ENCODE data around the gene CALML3. TPM values are rescaled to one million over a fixed set of nuclear protein-coding genes. Genes with fewer than 3 reads are reported as not detected.

CALML3 gene
- total RNA-seq, 1 experiment from 2014 or later: not detected

DNA sequence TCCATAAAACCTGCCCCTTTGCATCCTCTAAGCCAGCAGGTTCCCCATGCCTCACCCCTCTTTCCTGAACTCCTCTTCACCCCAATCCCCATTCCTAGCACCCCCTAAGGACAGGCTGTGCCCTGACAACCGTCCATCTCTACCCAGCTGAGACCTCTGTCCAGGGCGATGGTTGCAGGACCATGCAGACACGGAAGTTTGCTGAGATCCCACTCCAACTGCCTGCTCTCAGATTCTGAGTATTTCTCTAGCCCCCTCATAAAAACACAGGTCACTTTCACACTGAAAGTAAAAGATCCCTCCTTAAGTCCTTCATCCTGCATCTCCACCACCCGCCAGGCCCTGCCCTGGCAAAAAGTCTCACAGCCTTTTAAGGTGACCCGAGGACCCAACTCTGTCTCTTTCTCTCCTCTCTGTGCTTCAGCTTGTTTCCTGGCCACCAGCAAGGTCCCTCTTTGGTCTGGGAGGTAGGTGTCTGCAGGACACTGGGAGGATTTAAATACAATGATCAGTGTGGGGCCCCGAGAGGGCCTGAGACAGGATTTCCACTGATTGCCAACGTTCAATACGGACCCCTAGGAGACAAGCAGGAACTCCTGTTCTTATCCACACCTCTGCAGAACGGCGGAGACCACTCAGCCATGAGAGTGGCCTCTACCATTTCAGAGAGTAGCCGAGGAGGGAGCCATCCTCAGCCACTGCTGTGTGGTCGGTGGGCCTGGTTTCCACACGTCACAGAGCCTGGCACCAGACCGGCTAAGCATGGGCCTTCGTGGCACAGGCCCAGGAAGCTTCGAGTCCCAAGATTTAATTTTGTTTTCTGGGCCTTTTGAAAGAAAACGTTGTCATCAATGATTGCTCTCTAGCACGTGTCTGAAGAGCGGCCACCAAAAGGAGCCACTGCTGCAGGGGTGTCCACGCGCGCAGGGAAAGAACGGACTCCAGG lies 27.9 kb downstream of the CALML3 start:
- Histone ChIP-seq H4K20me1 (ENCODE audit: control insufficient read depth, insufficient read depth, insufficient read length) (no peaks in the 10 kb centered on the region), H2AK5ac (ENCODE audit: insufficient read length, low read length) (no peak overlapping the region), H2BK5ac (ENCODE audit: insufficient read length, low read length) (no peak overlapping the region), H2BK120ac (ENCODE audit: low read depth, low read length, poor library complexity, severe bottlenecking) (no peak overlapping the region), H2AFZ (ENCODE audit: low read length) (no peak overlapping the region), H3K18ac (ENCODE audit: insufficient read length, low read depth, low read length) (no peak overlapping the region), H3K4ac (ENCODE audit: low read depth, low read length) (no peak overlapping the region), H3K56ac (ENCODE audit: insufficient read length, low read depth, low read length) (no peak overlapping the region), H3K4me2 (ENCODE audit: insufficient read depth, insufficient read length, low read length) (no peak overlapping the region), H3K9ac (ENCODE audit: extremely low read depth, insufficient read length, low read length) (no peak overlapping the region), H3K79me2 (ENCODE audit: insufficient read depth, low read length) (no peaks in the 10 kb centered on the region), H3K27ac (ENCODE audit: insufficient read length, low read depth, low read length) (no peak overlapping the region), H4K8ac (replicated peaks; ENCODE audit: insufficient read length, low read depth, low read length) (no peak overlapping the region), H3K23me2 (ENCODE audit: insufficient read length, low read depth, low read length, poor library complexity, severe bottlenecking) (no peaks in the 10 kb centered on the region), H2BK12ac (ENCODE audit: insufficient read length, low read depth, low read length) (no peak overlapping the region), H3K27me3 (ENCODE audit: insufficient read depth, low read length) (no peaks in the 10 kb centered on the region), H3K4me1 (ENCODE audit: insufficient read depth, low read length) (no peaks in the 10 kb centered on the region), H4K5ac (ENCODE audit: insufficient read length, low read depth, low read length) (no peak overlapping the region), H4K91ac (ENCODE audit: insufficient read length, low read depth, low read length) (no peak overlapping the region), H2BK15ac (ENCODE audit: low read depth, low read length) (no peak overlapping the region), H3T11ph (ENCODE audit: low read length) (no peak overlapping the region), H3K23ac (ENCODE audit: insufficient read length, low read depth, low read length) (no peak overlapping the region), H3K9me3 (ENCODE audit: control insufficient read depth, low read depth, low read length) (no peaks in the 10 kb centered on the region), H2BK20ac (ENCODE audit: low read depth, low read length, poor library complexity, severe bottlenecking) (no peak overlapping the region), H3K79me1 (ENCODE audit: insufficient read depth, low read depth, low read length, poor library complexity, severe bottlenecking) (no peaks in the 10 kb centered on the region), H3K14ac (ENCODE audit: insufficient read depth, low read length) (no peak overlapping the region)
- no peak for DNase-seq
- no peaks in the 10 kb centered on the region for H3K36me3 Mint-ChIP-seq (ENCODE audit: insufficient read depth in 1 of 3, low read depth in 3 of 3)
- H3K4me3 Mint-ChIP-seq: no peak overlapping the region
- peaks cover 0 to under 1% of the 10 kb centered on the region in 2 experiments; a peak in 1 of 4 replicates for H3K4me1 Mint-ChIP-seq
- peaks cover 2% of the 10 kb centered on the region; the same call in 1 of the 2 replicates for H3K27me3 Mint-ChIP-seq (ENCODE audit: low read depth)
- H3K9me3 Mint-ChIP-seq: no peaks in the 10 kb centered on the region; a peak in 1 of 5 replicates
- TF ChIP-seq, protein P1, sequence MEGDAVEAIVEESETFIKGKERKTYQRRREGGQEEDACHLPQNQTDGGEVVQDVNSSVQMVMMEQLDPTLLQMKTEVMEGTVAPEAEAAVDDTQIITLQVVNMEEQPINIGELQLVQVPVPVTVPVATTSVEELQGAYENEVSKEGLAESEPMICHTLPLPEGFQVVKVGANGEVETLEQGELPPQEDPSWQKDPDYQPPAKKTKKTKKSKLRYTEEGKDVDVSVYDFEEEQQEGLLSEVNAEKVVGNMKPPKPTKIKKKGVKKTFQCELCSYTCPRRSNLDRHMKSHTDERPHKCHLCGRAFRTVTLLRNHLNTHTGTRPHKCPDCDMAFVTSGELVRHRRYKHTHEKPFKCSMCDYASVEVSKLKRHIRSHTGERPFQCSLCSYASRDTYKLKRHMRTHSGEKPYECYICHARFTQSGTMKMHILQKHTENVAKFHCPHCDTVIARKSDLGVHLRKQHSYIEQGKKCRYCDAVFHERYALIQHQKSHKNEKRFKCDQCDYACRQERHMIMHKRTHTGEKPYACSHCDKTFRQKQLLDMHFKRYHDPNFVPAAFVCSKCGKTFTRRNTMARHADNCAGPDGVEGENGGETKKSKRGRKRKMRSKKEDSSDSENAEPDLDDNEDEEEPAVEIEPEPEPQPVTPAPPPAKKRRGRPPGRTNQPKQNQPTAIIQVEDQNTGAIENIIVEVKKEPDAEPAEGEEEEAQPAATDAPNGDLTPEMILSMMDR (conservative IDR thresholded peaks at IDR 0.05): no peak
- H3K27ac Mint-ChIP-seq: no peak overlapping the region
- no CpG with 5 or more reads among the region's 23 CpGs for WGBS (ENCODE audit: extremely low coverage, insufficient read length, low lambda C conversion rate)

Measured in H9 (cell line).